Fibroblast of skin of abdomen (primary cell): ENCODE results near the gene E2F3.
"Not testable (repeated sequence)": the region's sequence is repeated elsewhere in the genome, so short reads cannot be mapped to it uniquely, and the experiment has no call there.

ENCODE experiments used
- DNase-seq: peaks from one replicate; pipeline ENCODE4 v3.0.0-alpha.2; 2013

The E2F3 gene

DNA sequence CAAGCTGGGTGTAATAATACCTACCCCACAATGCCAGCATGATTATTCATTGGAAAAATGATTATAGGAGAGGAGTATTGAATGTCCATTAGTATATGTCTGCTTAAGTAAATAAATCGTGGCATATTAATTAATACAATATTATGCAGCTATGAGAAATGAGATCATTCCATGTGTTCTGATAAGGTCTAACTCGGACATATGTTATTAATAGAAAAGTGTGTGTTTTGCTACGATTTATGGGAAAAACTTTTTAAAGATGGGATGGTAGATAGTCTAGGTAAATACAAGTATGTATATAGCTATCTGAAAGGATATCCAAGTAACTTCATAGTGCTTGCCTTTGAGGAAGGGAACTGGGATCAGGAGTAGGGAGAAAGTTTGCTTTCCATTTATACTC, 71.1 kb downstream of the E2F3 start:
- no peak for DNase-seq

DNA sequence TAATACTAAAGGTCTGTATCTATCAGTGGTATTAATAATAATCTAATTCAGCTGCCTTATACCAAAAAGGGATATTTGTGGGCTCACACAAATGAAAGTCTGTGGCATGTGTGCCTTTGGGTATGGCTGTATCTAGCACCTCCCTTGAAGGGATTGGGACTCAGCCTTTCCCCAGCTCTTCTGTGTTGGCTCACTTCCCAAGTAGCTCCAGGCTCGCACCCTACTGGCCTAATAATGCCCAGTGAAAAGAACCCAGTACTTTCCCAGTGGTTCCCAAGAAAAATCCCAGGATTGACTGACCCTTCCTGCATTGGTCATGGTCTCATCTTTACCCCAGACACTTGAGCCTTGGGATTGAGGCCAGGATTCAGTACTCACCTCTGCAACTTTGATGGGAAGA, 71.8 kb downstream of the E2F3 start:
- DNase-seq: no peak

DNA sequence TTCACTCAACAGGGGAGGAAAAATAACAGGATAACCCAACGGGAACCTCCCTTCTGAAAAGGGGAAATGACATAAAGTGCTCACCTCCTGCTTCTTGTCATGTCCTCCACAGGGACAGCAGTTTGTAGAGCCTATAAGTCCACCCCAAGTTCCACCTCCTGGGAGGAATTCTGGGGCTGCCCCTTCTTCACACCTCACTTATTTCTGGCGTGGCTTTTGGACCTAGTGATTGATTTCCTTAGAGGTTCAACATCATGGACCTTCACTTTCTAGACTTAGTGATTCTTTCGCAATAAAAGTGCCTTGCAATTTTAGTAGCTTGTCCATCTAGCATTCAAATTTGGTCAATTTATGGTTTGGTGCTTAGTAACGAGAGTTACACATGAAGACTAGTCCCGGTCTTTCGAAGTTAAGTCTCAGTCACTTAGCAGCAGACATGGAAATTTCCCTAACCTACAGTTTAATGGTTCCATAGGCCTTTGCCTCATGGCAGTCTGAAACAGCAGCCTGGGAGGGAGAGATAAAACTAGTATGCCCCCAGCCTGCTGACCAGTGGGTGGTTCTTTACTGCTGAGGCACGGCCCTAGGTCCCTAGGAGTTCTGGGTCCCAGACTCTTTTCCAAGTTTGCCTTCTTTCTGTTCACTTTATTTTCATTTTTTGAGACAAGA, 73.3 kb downstream of the E2F3 start:
- no peak for DNase-seq

DNA sequence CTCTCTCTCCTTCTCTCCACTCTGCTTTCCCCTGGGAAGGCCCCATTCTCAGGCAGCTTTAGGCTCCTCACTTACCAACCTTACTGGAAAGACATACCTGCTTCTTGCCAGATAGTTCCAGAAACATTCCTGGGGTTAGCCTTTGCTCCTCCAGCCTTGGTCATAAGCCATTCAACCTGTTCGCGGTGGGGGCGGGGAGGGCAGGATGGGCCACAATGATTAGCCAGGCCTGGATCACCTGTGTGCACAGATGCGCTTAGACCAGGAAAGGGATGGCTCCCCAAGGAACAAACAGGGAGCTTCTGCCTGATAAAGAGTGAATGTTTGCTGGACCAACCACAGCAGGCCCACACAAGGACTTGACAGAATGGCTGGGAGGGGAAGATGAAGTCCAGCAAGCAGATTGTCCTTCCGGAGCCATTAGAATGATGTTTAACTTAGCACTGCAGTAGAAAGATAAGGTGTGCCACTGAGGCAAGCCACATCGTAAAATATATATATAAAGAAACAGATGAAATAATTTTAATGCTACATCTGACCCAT, 74.9 kb downstream of the E2F3 start:
- DNase-seq: no peak

DNA sequence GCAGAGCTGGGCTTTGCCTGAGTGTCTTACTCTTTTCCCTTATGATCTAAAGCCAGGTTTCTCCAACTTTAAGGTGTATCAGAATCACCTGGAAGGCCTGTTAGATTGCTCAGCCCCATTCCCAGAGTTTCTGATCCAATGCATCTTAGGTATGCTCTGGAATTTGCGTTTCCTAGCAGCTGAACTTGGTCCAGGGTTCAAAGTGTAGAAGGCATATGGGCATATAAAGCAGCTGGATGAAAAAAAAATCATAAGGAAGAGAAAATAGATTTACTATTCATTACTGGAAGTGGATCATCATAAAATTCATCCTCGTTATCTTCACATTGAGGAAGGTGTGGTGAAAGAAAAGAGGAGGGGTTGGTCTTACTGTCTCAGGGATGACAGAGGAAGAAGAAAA, 75.8 kb downstream of the E2F3 start:
- DNase-seq: no peak

DNA sequence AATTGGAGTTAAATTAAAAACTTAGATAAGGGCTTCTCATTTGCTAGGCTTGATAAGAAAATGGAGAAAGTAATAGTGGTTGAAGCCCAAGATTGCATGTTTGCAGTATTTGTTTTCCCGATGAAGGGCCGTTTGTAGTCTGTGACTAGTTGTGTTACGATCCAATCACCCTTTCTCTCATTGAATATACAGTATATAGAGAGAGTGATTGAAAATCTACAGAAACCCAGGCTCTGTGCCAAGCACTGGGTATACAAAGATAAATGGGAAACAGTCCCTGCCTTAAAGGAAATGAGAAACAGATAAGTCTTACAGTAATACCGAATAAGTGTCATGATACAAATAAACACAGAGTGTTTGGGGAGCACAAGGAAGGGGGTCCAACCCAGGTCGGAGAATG, 77.4 kb downstream of the E2F3 start:
- DNase-seq: no peak

DNA sequence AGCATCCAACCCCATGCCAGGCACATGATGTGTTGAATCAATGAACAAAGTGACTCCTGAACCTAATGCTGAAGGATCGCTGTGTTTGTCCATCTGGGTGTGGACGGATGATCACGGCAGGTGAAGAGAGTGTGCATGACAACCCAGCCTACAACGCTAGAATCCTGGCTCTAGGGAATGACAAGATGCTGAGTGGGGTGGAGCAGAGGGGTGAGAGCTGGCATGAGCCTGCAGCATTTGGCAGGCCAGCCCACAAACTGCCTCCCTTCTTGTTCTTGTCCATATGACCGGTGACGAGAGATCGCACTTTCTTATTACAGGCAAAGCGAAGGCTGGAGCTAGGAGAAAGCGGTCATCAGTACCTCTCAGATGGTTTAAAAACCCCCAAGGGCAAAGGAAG, 77.8 kb downstream of the E2F3 start:
- no peak for DNase-seq

DNA sequence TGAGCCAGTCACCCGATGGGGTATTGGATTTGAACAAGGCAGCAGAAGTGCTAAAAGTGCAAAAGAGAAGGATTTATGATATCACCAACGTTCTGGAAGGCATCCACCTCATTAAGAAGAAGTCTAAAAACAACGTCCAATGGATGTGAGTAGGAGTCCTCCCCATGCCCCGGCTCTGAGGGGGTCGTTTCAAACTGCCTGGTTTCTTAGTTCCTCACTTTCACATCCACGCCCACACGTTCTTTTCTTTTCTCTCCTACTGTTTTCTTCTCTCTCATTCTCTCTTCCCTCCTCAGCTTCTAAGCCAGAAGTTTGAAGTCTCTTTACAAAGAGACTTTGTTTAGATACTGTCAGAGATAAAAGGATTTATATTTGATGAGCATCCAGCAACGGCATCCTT, 79.6 kb downstream of the E2F3 start:
- DNase-seq: no peak

DNA sequence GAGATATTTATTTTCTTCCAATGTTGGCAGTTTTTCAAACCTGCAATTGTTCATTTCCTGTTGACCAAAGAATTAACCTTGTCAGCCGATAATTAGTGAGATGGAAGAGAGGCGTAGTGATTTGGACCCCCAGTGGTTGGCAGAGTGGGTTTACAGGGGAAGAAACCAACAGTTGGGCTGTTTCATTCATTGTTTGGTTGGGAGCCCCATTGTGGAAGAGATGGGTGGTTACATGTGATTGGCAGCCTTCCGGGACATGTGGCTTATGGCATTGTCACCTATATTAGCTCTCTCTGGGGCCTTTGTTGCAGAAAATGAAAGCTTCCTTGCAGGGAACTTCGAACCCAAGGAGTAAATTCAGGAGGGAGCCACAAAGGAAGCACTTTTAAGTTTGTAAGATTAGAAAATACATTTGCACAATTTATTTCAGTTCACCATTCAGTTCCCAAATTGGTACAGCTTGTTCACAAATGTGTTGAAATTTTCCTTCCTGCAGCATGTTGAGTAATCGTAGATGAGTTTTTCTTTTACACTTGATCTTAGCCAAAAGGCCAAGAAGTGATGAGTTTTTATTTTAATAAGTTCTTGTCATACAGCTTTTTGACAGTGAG, 82.3 kb downstream of the E2F3 start:
- DNase-seq: no peak

DNA sequence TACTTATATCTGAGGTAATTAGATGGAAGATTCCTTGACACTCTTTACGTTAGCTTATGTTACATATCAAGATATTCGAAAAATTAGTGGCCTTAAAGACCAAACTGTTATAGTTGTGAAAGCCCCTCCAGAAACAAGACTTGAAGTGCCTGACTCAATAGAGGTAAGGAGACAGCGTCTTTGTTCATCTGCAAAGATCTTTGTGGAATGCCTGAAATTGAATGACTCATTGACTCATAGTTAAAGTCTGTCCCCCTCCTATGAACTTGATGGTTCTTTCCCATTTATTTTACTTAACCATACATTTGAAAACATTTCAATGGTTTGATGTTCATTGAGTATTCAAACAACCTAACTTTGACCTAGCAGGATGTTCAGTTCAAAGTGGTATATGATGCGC, 85.0 kb downstream of the E2F3 start:
- no peak for DNase-seq

DNA sequence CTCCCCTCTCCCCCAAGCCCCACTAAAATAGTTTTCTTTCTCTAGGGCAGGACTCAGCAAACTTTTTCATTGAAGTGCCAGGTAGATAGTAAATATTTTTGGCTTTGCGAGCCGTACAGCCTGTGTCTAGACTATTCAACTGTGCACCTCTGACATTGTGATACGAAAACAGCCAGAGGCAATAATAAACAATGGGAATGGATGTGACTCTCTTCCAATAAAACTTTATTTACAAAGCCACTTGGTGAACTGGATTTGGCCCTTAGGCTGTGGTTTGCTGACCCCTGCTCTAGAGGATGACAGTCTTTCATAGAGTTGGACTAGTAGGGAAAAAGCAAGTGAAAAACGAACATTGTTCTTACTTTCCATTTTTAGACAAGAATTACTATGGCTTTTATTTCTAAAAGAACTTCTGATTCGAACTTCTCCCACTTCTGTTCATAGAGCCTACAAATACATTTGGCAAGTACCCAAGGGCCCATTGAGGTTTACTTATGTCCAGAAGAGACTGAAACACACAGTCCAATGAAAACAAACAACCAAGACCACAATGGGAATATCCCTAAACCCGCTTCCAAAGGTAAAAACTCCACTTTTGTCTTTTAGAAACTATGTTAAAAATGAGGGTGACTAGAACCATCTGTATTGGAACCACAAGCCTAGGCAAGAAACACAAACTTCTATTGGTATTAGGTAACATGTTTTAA, 86.1 kb downstream of the E2F3 start:
- DNase-seq: no peak

DNA sequence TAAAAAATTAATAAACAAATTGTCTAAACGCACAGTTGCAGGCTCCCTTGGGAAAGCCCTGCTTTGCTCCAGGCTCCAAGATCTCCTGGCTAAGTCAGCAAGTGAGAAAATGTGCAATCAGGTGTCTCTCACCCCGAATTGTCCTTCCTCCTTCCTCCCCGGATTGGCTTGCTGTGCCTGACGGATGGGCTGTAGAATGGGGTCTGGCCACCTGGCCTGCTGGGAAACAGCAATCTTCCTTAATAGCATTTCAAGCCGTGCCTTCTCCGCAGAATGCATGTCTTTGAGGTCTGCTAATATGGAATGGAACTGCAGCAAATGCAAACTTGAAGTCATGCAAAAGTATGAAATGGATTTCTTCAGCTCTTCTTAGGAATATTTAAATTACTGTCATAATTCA, 88.9 kb downstream of the E2F3 start:
- DNase-seq: no peak

DNA sequence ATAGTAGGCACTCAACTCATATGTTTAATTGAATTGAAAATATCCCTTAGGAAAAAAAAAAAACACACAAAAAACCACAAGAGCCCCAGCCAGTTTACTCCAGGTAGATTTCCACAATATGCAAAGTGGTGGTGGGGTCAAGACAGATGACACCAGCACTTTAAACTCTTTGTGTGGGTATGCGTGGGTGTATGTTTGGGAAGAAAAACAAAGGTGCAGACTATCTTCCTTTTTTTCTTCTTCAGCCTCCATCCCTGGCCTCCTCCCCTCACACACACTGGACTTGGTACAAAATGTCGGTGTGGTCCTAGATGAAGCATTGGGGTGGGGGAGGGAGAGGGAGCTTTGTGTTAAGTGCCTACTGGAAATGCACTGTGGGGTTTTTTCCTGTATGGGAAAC, 90.4 kb downstream of the E2F3 start:
- DNase-seq: no peak

DNA sequence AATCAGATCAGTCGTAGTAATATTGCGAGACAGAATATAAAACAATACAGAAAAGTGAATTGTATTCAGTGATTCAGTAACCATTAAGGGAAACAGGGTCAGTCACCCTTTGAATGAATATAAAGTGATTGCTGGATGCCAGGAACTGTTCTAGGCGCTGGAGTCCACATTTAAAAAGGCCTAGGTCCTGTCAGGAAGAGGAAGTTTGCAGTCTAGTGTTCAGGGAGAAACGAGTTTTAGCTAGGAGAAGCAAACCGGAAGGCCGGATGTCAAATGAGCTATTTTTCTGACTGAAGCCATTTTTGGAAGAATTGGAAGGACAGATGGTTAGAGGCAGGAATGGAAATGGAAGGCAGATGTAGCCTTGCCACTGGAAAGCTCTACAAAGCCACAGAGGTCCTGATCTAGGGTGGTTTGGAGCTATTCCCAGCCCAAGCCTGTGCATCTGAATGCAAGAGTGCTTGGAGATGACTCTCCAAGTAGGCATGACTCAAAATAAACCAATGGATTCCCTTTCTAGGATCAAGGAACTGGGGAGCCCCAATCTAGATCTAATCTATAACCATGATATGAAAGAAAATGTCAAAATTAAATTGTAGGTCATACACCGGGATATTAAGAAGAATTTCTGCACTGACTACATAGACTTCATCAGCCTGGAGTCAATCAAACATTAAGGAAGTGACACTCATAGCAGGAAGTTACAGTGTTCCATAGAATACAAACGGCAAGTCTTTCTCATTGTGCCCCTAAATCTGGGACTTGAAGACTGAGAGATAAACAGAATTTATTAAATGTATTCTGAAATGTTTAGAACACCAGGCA, 95.7 kb downstream of the E2F3 start:
- DNase-seq: peak; percentile 82

DNA sequence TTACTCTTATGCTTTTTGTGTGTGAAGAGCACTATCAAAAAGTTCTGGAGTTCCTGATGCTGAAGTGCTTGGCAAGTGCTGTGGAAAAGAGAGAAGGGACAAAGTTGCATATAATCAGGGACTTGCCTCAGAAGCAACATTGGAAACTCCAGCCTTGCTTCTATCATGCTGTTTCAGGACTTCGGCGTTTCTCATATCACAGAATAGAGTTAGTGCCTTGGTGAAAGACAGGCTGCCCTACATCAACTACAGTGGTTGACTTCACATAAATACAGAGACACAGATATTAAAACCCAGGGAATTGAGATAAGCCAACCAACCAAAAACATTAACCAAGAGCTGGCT, 96.3 kb downstream of the E2F3 start:
- DNase-seq: no peak

DNA sequence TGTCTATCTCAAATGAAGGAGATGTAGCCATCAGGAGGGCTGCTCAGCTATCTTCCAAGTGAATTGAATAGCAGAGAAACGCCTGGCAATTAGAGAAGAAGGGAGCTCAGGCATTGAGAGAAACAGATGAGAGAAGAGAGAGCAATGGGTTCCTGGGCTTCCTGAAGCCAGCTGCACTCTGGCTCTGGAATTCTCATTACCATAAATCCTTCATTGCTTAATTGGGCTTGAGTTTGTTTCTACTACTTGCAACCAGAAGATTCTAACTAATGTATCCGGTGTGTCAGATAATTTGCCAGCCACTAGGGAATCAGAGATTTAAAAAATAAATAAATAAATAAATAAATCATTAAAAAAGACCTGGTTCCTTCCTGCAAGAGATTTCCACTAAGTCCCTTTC, 107.5 kb downstream of the E2F3 start:
- no peak for DNase-seq

DNA sequence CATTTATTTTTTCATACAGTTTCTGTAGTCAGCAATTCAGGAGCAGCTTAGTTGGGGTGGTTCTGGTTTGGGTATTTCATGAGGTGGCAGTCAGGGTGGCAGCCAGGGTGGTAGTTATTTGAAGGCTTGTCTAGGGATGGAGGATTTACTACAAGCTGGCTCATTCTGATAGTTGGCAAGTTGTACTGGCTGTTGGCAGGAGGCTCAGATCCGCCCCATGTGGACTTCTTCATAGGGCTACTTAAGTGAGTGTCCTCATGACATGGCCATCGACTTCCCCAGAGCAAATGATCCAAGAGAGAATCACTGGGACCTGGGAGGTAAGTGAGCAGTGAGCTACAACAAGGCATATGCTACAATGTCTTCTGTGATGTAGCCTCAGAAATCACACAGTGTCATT, 110.2 kb downstream of the E2F3 start:
- no peak for DNase-seq

DNA sequence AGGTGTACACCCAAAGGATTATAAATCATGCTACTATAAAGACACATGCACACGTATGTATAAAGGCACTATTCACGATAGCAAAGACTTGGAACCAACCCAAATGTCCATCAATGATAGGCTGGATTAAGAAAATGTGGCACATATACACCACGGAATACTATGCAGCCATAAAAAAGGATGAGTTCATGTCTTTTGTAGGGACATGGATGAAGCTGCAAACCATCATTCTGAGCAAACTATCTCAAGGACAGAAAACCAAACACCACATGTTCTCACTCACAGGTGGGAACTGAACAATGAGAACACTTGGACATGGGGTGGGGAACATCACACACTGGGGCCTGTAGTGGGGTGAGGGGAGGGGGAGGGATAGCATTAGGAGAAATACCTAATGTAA, 123.5 kb downstream of the E2F3 start:
- DNase-seq: not testable (repeated sequence)

DNA sequence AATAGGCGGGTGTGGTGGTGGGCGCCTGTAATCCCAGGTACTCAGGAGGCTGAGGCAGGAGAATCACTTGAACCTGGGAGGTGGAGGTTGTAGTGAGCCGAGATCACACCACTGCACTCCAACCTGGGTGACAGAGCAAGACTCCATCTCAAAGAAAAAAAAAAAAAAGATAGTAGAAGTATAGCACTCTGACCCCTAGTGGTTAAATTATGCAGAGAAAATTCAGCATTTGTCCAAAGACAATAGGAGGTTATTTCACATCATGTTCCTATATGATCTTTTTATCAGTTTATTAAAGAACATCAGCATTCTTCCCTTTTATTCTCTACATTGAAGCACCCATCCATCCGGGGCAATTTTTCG, 127.4 kb downstream of the E2F3 start:
- DNase-seq: peak; percentile 39

DNA sequence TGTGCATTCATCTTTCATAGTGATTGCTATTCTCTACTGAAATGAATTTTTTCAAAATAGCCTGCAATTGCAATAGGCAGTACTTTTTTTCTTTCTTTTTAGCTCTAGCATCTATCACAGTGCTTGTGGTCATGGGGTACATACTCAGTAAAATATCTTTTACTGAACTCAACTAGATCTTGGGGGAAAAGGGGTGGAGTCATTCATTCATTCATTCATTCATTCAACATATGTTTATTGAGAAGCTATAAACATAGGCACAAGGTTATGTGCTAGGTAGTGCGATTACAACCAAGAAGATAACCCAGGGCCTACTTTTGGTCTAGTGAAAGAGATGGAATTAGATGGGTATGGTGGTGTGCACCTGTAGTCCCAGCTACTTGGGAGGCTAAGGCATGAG, 131.2 kb downstream of the E2F3 start:
- DNase-seq: no peak

DNA sequence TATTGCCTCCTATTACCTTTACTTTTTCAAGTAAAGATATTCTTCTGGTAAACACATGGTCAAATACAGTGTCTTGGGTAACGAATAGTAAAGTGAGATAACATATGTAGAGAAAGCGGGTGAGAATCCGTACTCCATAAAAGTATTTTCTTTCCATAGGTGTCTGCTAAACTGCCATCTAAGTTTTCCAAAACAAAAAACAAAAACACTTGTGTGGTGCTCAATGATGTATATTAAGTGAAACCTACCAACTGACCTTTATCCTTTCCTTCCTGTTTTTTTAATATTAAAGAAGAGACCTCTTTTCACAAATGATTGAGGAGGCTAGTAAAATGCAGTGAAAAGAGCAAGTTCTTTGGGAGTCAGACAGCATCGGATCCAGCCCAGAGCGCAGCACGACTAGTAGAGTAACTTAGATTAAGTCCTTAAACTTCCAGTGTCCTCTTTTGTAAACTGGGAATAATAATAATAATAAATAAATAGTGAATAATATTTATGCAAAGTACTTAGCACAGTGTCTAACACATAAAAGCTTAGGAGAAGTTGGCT, 132.1 kb downstream of the E2F3 start:
- DNase-seq: no peak

DNA sequence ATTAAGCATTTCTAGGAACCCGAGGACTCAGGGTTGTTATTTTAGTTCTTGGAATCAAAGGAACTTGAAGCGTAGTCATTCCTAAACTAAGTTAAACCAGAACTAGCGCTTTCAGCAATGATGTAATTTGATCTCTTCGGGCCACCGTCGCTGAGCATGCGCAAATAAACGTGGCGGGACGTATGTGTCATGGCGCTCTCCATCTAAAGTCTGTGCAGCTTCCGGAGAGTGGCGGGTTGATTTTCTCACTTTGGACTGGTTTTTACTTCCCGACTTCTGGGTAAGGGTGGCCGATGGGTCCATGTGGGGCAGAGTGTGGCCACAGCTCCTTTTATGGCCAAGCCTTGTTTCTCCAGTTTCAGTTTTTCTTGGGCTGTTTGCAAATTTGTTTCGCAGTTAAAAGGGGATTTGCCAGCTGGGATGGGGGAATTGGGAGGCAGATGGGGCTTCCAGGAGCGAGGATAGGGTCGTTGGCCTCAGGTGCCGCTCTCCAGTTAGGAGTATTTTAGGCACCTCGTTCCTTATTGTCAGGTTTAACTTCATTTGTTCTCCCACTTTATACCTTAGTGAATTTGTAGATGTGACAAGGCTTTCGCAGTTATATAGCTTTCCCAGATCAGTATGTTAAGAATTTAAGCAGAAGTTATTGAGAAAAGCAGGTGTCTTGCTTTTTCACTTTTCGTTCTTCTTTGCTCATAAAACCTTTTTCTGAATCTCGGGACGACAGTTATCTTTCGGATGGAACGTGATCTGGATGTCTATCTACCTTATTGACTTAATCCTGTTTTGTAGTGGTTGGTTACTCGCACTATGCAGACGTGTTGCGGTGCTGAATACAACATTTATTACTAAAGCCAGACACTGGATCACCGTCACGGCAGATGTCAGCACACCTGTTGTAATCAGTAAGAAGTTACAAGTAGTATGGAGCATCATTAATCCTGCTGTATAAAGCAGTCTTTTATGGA, 132.9 kb downstream of the E2F3 start, which contains the start of gene CDKAL1:
CDKAL1 (plus strand) TSS at position 163 of the 968 bp plus-strand sequence. CDS start 11,894 bp downstream, outside the sequence.
- peak; percentile 93 for DNase-seq
